ENCODE results near the gene BAIAP3.
"Not testable (repeated sequence)": the region's sequence is repeated elsewhere in the genome, so short reads cannot be mapped to it uniquely, and the experiment has no call there.

The BAIAP3 gene, protein sequence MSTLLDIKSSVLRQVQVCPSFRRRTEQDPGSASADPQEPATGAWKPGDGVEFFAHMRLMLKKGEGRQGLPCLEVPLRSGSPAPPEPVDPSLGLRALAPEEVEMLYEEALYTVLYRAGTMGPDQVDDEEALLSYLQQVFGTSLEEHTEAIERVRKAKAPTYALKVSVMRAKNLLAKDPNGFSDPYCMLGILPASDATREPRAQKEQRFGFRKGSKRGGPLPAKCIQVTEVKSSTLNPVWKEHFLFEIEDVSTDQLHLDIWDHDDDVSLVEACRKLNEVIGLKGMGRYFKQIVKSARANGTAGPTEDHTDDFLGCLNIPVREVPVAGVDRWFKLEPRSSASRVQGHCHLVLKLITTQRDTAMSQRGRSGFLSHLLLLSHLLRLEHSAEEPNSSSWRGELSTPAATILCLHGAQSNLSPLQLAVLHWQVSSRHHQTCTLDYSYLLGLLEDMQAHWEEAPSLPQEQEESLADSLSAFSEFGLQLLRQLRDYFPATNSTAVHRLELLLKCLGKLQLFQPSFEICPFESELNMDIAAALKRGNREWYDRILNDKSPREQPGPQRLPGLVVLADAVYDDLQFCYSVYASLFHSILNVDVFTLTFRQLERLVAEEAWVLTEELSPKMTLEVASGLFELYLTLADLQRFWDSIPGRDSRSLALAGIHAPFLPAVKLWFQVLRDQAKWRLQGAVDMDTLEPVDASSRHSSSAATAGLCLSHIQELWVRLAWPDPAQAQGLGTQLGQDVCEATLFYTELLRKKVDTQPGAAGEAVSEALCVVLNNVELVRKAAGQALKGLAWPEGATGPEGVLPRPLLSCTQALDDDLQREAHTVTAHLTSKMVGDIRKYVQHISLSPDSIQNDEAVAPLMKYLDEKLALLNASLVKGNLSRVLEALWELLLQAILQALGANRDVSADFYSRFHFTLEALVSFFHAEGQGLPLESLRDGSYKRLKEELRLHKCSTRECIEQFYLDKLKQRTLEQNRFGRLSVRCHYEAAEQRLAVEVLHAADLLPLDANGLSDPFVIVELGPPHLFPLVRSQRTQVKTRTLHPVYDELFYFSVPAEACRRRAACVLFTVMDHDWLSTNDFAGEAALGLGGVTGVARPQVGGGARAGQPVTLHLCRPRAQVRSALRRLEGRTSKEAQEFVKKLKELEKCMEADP

GRCh38 chr16:1333149-1333812 lies at the start of gene BAIAP3:
Gene BAIAP3, plus strand, starts transcription at chr16:1333645. Its CDS starts 4,905 bp downstream, at chr16:1338550.
- no peak for DNase-seq (ENCODE audit: low spot score)

GRCh38 chr16:1283996-1284616 lies 49.3 kb upstream of the BAIAP3 start:
- DNase-seq (ENCODE audit: low spot score): no peak

DNA sequence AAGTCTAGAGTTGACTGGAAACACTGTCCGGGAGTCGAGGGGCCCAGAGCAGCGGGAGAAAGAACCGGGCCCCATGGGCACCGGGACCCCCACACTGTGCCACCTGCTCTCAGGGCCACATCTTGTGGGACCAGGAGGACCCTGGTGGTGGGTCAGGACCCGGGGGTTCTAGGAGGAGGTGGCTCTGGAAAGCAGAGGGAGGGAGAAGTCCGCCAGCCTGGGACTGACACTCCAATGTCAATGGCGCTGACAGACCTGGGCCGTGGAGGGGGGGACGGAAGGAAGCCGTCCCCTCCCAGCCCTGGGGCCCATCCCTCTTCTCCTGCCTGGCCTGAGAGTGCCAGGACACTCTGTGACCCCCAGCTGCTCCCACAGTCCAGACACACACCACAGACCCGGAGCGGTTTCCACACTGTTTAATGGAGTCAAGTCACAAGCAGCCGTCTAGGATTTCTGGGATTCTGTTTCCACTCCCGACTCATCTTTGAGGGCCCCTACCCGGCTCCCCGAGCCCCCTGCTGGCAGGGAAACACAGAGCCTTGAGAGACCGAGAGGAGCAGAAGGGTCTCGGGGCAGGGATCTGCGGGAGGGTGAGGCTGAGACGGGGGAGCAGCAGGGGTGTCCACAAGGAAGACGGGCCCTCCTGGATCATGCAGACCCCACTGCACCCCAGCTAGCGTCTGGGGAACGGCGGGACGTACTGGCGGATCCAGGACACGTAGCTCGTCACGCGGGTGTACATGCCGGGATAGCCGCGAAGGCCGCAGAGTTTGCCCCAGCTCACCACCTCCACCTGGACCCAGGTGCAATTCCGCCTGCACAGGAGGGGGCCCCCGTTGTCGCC lies 47.6 kb upstream of the BAIAP3 start:
- DNase-seq (ENCODE audit: low spot score): no peak

DNA sequence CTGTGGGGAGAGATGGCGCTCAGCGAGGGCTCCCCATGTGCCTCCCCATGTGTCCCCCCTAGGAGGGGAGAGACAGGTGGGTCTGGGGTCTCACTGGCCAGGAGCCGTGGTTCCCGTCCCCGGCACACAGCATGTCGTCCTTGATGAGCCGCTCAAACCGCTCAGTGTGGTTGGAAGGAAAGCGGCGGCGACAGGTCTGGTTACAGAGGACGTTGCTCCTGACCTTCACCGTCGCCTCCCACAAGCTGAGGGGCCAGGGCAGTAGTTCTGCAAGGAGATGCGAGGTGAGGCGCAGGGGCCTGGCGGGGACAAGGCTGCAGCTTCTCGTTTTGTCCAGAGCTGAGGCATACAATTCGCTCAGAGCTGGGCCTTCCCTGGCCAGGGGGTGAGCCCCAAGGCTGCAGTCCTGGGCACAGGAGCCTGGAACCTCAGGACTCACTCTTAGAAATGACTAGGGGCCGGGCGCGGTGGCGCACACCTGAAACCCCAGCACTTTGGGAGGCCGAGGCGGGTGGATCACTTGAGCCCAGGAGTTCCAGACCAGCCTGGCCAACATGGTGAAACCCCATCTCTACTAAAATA lies 46.8 kb upstream of the BAIAP3 start:
- DNase-seq (ENCODE audit: low spot score): no peak

GRCh38 chr16:1287982-1288670 lies 45.3 kb upstream of the BAIAP3 start:
- DNase-seq (ENCODE audit: low spot score): no peak

DNA sequence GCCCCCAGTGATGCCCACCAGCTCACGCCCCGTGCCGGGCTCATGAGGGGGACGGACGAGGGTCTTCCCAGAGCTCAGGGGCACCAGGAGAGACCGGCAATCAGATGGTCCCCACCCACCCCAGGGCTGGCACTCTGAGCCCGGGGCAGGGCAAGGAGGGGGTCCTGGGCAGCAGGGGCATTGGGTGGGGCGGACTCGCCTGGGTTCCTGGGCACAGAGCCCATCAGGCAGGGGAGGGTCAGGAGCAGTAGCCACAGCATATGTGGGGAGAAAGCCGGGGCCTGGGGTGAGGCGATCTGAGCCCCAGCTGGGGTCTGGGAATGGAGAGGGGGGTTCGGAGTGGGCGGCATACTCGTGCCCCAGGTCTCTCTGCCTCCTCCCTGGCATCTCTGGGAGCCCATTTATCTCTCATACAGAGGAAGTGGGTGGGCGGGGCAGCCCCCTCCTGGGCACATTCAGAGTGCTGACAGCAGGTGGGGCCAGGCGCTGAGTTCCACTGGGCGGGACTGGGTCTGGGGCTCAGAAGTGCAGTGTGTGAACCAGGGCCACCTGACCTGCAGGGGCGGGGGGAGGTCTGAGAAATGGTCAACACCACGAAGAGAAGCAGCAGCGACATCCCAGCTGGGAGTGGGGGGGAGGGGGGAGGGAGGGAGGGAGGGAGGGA lies 44.5 kb upstream of the BAIAP3 start:
- no peak for DNase-seq (ENCODE audit: low spot score)

DNA sequence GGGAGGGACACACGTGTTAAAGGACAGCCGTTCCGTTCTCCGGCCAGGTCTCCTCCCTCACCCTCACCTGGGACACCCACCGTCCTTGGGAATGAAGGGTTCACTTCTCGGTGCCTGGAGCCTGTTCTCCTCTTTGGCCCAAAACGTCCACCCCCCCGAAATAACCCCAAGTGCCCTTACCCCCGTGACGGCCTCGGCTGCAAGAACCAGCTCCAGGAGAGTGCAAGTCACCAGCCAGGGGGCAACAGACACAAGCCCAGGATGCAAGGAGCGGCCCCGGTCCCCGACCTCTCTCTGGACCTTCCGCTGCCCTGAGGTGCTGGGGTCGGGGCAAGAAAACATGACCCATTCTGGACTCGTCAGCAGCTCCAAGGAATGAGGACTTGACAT lies 44.0 kb upstream of the BAIAP3 start:
- DNase-seq (ENCODE audit: low spot score): no peak

DNA sequence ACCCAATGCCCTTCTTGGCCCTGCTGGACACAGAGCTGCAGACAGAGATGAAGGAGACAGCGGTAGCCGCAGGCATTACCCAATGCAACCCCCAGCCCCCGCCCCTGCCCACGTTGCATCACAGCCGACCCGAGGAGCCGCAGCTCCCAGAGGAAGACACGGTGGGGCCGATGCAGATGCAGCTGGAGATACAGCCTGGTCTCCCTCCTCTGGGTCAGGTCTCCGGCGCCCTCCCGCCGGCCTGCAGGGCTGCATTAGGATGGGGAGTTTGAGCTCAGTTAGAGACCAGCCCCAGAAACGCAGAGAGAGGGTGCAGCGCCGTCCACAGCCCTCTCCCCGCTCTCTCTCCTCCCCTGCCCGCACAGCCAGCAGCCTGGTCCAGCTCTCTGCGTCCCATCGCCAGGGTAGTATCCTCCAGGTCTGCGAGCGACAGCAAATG lies 43.4 kb upstream of the BAIAP3 start:
- no peak for DNase-seq (ENCODE audit: low spot score)

DNA sequence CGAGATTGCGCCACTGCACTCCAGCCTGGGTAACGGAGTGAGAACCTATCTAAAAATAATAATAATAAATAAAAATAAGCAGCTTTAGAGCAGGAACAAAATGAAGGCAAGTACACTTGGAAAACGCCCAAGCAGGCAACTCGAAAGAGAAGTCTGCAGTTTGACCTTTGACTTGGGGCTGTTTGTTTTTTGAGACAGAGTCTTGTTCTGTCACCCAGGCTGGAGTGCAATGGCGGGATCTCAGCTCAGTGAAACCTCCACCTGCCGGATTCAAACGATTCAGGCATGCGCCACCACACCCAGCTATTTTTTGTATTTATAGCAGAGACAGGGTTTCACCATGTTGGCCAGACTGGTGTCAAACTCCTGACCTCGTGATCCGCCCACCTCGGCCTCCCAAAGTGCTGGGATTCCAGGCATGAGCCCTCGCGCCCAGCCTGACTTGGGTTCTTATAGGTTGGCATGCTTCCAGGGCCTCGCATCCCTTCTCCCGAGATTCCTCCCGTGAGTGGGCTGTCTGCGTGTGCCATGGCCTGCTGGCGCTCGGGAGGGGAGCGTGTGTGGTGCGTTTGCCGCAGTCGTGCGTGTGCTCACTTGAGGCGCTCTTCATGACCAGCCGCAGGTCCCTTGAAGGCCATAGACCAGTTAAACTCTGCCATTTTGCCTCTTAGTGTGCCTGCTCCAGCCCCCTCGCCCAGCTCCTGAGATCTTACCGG lies 42.4 kb upstream of the BAIAP3 start:
- DNase-seq (ENCODE audit: low spot score): no peak

DNA sequence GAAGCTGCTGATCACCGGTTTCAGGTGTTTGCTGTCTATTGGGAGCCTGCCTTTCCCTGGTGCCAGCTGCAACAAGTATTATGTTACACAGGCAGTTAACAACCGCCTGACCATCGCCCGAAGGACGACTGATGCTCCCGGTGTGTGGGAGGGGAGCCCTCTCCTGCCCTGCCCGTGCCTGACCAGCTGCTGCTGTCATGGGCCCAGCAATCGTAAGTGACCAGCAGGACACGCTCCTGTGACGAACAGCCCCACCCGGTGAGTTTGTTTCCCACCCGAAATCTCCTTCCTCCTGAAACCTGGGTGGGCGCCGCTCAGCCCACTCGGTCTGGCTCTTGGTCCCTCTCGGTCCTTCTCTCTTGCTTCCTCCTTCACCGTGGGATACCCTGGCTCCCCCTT lies 41.9 kb upstream of the BAIAP3 start:
- DNase-seq (ENCODE audit: low spot score): no peak

DNA sequence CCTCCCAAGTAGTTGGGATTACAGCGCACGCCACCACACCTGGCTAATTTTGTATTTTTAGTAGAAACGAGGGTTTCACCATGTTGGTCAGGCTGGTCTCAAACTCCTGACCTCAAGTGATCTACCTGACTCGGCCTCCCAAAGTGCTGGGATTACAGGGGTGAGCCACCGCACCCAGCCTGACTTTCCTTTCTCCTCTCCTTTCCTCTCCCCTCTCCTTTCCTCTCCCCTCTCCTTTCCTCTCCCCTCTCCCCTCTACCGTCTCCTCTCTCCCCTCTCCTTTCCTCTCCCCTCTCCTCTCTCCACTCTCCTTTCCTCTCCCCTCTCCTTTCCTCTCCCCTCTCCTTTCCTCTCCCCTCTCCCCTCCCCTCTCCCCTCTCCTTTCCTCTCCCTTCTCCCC lies 41.2 kb upstream of the BAIAP3 start:
- DNase-seq (ENCODE audit: low spot score): not testable (repeated sequence)

DNA sequence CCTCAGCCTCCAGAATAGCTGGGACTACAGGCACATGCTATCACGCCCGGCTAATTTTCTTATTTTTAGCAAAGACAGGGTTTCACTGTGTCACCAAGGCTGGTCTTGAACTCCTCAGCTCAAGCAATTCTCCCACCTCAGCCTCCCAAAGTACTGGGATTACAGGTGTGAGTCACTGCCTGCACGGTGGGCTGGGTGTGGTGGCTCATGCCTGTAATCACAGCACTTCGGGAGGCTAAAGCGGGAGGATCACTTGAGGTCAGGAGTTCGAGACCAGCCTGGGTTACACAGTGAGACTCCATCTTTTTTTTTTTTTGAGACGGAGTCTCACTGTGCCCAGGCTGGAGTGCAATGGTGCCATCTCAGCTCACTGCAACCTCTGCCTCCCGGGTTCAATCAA lies 40.6 kb upstream of the BAIAP3 start:
- peak; percentile 34 for DNase-seq (ENCODE audit: low spot score)

- no peak for DNase-seq (ENCODE audit: low spot score)
These were observed 39.4 kb upstream of the BAIAP3 start for GRCh38 chr16:1293921-1294656.

DNA sequence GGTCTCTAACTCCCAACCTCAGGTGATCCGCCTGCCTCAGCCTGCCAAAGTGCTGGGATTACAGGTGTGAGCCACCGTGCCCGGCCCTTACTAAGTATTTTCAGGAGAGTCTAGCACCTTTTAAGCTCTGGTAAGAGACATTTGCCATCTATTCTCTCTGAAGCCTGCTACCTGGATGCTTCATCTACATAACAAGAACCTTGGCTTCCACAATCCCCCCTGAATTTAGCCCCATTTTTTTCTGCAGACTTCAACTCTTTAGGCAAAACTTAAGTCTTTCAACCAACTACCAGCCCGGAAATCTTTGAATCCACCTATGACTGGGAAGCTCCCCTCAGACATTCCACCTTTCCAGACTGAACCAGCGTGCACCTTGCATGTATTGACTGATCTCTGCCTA lies 38.0 kb upstream of the BAIAP3 start:
- no peak for DNase-seq (ENCODE audit: low spot score)

DNA sequence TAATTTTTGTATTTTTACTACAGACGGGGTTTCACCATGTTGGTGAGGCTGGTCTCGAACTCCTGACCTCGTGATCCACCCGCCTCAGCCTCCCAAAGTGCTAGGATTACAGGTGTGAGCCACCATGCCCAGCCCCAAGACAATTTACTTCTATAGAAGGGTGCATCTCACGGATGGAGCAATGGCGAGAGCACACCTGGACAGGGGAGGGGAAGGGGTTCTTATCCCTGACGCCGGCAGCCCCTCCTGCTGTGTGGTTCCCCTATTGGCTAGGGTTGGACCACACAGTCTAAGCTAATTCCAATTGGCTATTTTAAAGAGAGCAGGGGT lies 36.8 kb upstream of the BAIAP3 start:
- not testable (repeated sequence) for DNase-seq (ENCODE audit: low spot score)

GRCh38 chr16:1297018-1297696 lies 36.3 kb upstream of the BAIAP3 start:
- DNase-seq (ENCODE audit: low spot score): peak; percentile 100

DNA sequence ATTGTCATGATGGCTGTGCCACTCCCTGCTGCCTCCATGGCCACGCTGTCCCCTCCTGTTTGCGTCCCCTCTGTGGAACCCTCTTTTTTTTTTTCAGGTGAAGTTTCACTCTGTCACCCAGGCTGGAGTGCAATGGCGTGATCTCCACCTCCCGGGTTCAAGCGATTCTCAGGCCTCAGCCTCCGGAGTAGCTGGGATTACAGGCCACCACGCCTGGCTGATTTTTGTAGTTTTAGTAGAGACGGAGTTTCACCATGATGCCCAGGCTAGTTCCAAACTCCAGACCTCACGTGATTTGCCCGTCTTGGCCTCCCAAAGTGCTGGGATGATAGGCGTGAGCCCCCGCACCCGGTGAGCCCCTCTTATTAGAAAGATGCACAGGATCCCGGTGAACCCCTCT lies 35.0 kb upstream of the BAIAP3 start:
- DNase-seq (ENCODE audit: low spot score): no peak
